K562 (cell line): ENCODE results near the gene ITGB2. TPM values are rescaled to one million over a fixed set of nuclear protein-coding genes. Genes with fewer than 3 reads are reported as not detected.

ENCODE experiments used
- ATAC-seq: fragments of 200-7000 bp; cut with Tn5 transposase; 3 replicates; pipeline ENCODE4 v1.9.1; 2020; ENCODE audit warnings: moderate library complexity
- BruUV-seq: library from RNA; stranded (reverse); fragments of 400-500 nt; replicated peaks from 2 replicates; lab custom pipeline; 2021; lab: Mats Ljungman, UMichigan
- CTCF ChIA-PET: fragments of 300-600 bp; formaldehyde crosslinking; extraction: SDS; loops from one replicate; lab custom pipeline; 2021; ENCODE audit warnings: low intra/inter-chr PET ratio; lab: Yijun Ruan, JAX
- POLR2A ChIA-PET: fragments of 300-600, 350-650 bp; sonication (Branson Sonifier 250); formaldehyde crosslinking; extraction: SDS; loops from one replicate; lab custom pipeline; 2021; ENCODE audit warnings: antibody characterized with exemption, inconsistent platforms; lab: Yijun Ruan, JAX
- DNase-seq, 4 experiments: peaks; one replicate each; pipeline versions ENCODE4 v3.0.0 to v3.0.0-alpha.2; 2011 to 2018; ENCODE audit warnings: low spot score in 3 of 4, mixed read lengths in 3 of 4; ENCODE audit errors: extremely low read depth in 1 of 4
- FAIRE-seq: peaks from 2 replicates; lab custom pipeline; 2011; peaks lifted over from hg19 to GRCh38; lab: Jason Lieb, UNC
- H2AFZ ChIP-seq: 2 replicates; pipeline ENCODE4 v1.6.0; 2011; ENCODE audit warnings: low read depth, low read length, control low read depth, inconsistent platforms
- H3K27ac ChIP-seq: fragments of 200-600 bp; 3 replicates; pipeline ENCODE4 v1.8.0; 2011; ENCODE audit warnings: low read depth, mild to moderate bottlenecking, control low read depth, inconsistent platforms, low read length, moderate library complexity, mixed read lengths; ENCODE audit errors: extremely low read depth
- H3K27me3 ChIP-seq, 2 experiments: fragments of 300-600 bp in 1 of 2; 2 replicates in 1 of 2; 3 replicates in 1 of 2; pipeline versions ENCODE4 v1.6.0 to v1.8.0; 2011; ENCODE audit warnings: inconsistent platforms in 2 of 2, low read length in 2 of 2, mild to moderate bottlenecking in 1 of 2, mixed read lengths in 1 of 2, moderate library complexity in 1 of 2; ENCODE audit not compliant: control insufficient read depth in 2 of 2, insufficient read depth in 2 of 2
- H3K36me3 ChIP-seq: fragments of 300-600 bp; 3 replicates; pipeline ENCODE4 v1.8.0; 2011; ENCODE audit warnings: mild to moderate bottlenecking, low read length, inconsistent platforms; ENCODE audit not compliant: control insufficient read depth, insufficient read depth
- H3K4me1 ChIP-seq, 2 experiments: fragments of 200-600 bp in 1 of 2; replicated peaks in 1 of 2; 2 replicates in 1 of 2; 3 replicates in 1 of 2; pipeline versions ENCODE4 v1.5.1 to v1.8.0; 2011; ENCODE audit warnings: inconsistent platforms in 2 of 2, low read length in 2 of 2, mild to moderate bottlenecking in 1 of 2, mixed read lengths in 1 of 2, moderate library complexity in 1 of 2; ENCODE audit not compliant: control insufficient read depth in 2 of 2, insufficient read depth in 2 of 2
- H3K4me2 ChIP-seq: 2 replicates; pipeline ENCODE4 v1.6.1; 2011; ENCODE audit warnings: low read length, control low read depth, inconsistent platforms, mixed read lengths; ENCODE audit not compliant: insufficient read depth
- H3K4me3 ChIP-seq: fragments of 200-600 bp; sonication (generic), shearing (Covaris generic); 2 replicates; pipeline ENCODE4 v1.5.1; 2016; ENCODE audit warnings: control low read depth, inconsistent platforms
- H3K79me2 ChIP-seq: fragments of 200-600 bp; 3 replicates; pipeline ENCODE4 v1.8.0; 2011; ENCODE audit warnings: low read length, inconsistent platforms; ENCODE audit not compliant: control insufficient read depth, insufficient read depth
- H3K9ac ChIP-seq, 2 experiments: 2 replicates each; pipeline versions ENCODE4 v1.6.0 to v1.6.1; 2011; ENCODE audit warnings: low read depth in 2 of 2, low read length in 2 of 2, control low read depth in 1 of 2, inconsistent platforms in 1 of 2, mild to moderate bottlenecking in 1 of 2, mixed read lengths in 1 of 2; ENCODE audit not compliant: insufficient read depth in 1 of 2
- H3K9me1 ChIP-seq: one replicate; pipeline ENCODE4 v1.6.0; 2011; ENCODE audit warnings: inconsistent platforms, mild to moderate bottlenecking, low read length, moderate library complexity; ENCODE audit not compliant: control insufficient read depth, insufficient read depth
- H3K9me3 ChIP-seq: replicated peaks from 2 replicates; pipeline ENCODE4 v1.5.1; 2011; ENCODE audit warnings: low read depth, low read length, inconsistent platforms; ENCODE audit not compliant: control insufficient read depth, insufficient read depth
- H4K20me1 ChIP-seq: replicated peaks from 2 replicates; pipeline ENCODE4 v1.6.1; 2011; ENCODE audit warnings: low read length, inconsistent platforms, mixed read lengths; ENCODE audit not compliant: control insufficient read depth, insufficient read depth
- ADNP ChIP-seq: fragments of 200-800 bp; sonication (Bioruptor generic); IDR thresholded peaks from 2 replicates; pipeline ENCODE4 v1.6.1; 2016; ENCODE audit warnings: missing genetic modification characterization, missing compliant biosample characterization
- ASH1L ChIP-seq: fragments of 450-650 bp; IDR thresholded peaks from 2 replicates; pipeline ENCODE4 v1.6.1; 2018; ENCODE audit warnings: borderline replicate concordance, mild to moderate bottlenecking, low read depth; ENCODE audit not compliant: partially characterized antibody
- BACH1 ChIP-seq: fragments of 200-800 bp; sonication (Bioruptor generic); IDR thresholded peaks from 2 replicates; pipeline ENCODE4 v1.6.1; 2016; ENCODE audit warnings: missing genetic modification characterization, missing compliant biosample characterization
- ELF1 ChIP-seq: fragments of 200-800 bp; sonication (Bioruptor generic); IDR thresholded peaks from 2 replicates; pipeline ENCODE4 v1.6.1; 2016; ENCODE audit warnings: missing genetic modification characterization, missing compliant biosample characterization
- ETS2 ChIP-seq: IDR thresholded peaks from 2 replicates; pipeline ENCODE4 v1.6.1; 2016; ENCODE audit warnings: borderline replicate concordance, missing genetic modification characterization, mild to moderate bottlenecking, moderate library complexity, missing compliant biosample characterization; ENCODE audit not compliant: poor library complexity, severe bottlenecking
- ETV5 ChIP-seq: sonication (generic); formaldehyde crosslinking; IDR thresholded peaks from 2 replicates; pipeline ENCODE4 v1.4.0; 2020; ENCODE audit warnings: low read depth, mild to moderate bottlenecking, missing genetic modification reagents
- MED1 ChIP-seq: sonication (generic); formaldehyde crosslinking; IDR thresholded peaks from 2 replicates; pipeline ENCODE4 v1.8.1; 2023; ENCODE audit warnings: missing genetic modification reagents, borderline replicate concordance
- WGBS: fragments of 100-300 bp; shearing (Covaris generic); methylation state at CpG from one replicate; pipeline ENCODE4 v1.1.6; 2016; ENCODE audit warnings: low coverage, mixed read lengths; ENCODE audit not compliant: insufficient coverage; ENCODE audit errors: missing lambda C conversion rate; 5-methylcytosine and 5-hydroxymethylcytosine counted together
- in situ Hi-C: fragments of 300-500 bp; cut with MboI; formaldehyde crosslinking; loops from 4 replicates; pipeline ENCODE4 v1.15.0; 2018; ENCODE audit warnings: inconsistent platforms, mixed read lengths
- intact Hi-C: fragments of 100-400 bp; cut with micrococcal nuclease; formaldehyde crosslinking; loops from 2 replicates; pipeline ENCODE4 v1.14.2; 2022
- polyA plus RNA-seq, 8 experiments: library from polyadenylated mRNA; depleted of rRNA in 4 of 8; stranded (reverse) in 5 of 8; unstranded in 3 of 8; fragments of >200 nt; fragmentation: Nextera tagmentation in 2 of 8; fragmentation: Illumina TruSeq in 1 of 8; extraction: Ambion mirVana in 2 of 8; extraction: Trizol in 1 of 8; gene quantifications; 2 replicates each; pipeline versions ENCODE4 v1.2.1 to v1.2.3, GENCODE V29; 2011 to 2014; ENCODE audit warnings: inconsistent platforms in 1 of 8, missing spikeins in 1 of 8
- total RNA-seq, 7 experiments: library from RNA; depleted of rRNA in 6 of 7; stranded (reverse); fragments of >200 nt in 6 of 7; fragmentation: Illumina TruSeq in 2 of 7; extraction: Trizol in 2 of 7; gene quantifications; 2 replicates each; pipeline versions ENCODE4 v1.2.1 to v1.2.3, GENCODE V29; 2011 to 2021; ENCODE audit warnings: low replicate concordance in 1 of 7
- TF ChIP-seq, protein P1 (sequence below): fragments of 450-650 bp; conservative IDR thresholded peaks from 2 replicates; pipeline ENCODE4 v1.6.1; 2016; ENCODE audit warnings: missing genetic modification characterization, low read depth, mild to moderate bottlenecking, control low read depth, missing compliant biosample characterization
- TF ChIP-seq, protein P2 (sequence below): fragments of 450-650 bp; formaldehyde crosslinking; IDR thresholded peaks from 2 replicates; pipeline ENCODE4 v1.4.0; 2020; ENCODE audit warnings: mild to moderate bottlenecking, moderate library complexity

The ITGB2 gene
- total and polyA plus RNA-seq, 9 of the 15 experiments (the other 6 are each of a cell fraction or from before 2014, with no cell fraction given): 0.07 to 1.3 (median 0.51) TPM; not detected in 2

DNA sequence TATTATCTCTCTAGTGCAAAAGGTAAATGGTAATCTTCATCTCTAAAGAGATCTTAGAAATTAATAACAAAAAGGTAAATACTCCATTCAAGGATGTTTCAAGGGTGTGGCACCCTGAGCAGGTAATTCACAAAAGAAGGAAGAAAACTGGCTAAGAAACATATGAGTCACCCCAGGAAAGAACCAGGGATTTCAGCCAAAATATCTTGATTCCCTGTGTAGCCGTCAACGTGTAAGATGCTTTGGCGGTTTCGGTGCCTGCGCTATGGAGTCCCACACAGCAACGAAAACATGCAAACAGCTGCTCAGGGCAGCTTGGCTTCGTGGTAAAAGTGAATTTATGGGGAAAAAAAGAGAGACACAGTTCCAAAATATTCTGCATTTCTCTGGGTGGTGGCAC, 3.7 kb downstream of the ITGB2 start:
- WGBS: 7% methylated on average over 7 of the region's 7 CpGs
- no peak for DNase-seq
- H3K4me2 ChIP-seq: no peak overlapping the region
- H4K20me1 ChIP-seq: peaks cover 3% of the 10 kb centered on the region; the same call in 1 of the 2 replicates
- no peak overlapping the region for H3K27ac ChIP-seq
- no peak overlapping the region for H3K9ac ChIP-seq
- intact Hi-C loops: no loop called here
- peaks cover 0 to 43% of the 10 kb centered on the region in 2 experiments; a peak in 2 of 5 replicates for H3K4me1 ChIP-seq
- H3K36me3 ChIP-seq: no peaks in the 10 kb centered on the region
- peaks cover 24 to 45% of the 10 kb centered on the region in 2 experiments; a peak in 4 of 5 replicates for H3K27me3 ChIP-seq
- no peaks in the 10 kb centered on the region for H3K9me3 ChIP-seq
- H3K4me3 ChIP-seq: no peak overlapping the region
- peak; percentile 74 for FAIRE-seq
- TF ChIP-seq MED1 (no peak), ASH1L (no peak), ETV5 (CRISPR knock-in tag) (no peak), ADNP (tag) (no peak), ELF1 (tag) (no peak), ETS2 (no peak), BACH1 (tag) (no peak)
- TF ChIP-seq, protein P1, sequence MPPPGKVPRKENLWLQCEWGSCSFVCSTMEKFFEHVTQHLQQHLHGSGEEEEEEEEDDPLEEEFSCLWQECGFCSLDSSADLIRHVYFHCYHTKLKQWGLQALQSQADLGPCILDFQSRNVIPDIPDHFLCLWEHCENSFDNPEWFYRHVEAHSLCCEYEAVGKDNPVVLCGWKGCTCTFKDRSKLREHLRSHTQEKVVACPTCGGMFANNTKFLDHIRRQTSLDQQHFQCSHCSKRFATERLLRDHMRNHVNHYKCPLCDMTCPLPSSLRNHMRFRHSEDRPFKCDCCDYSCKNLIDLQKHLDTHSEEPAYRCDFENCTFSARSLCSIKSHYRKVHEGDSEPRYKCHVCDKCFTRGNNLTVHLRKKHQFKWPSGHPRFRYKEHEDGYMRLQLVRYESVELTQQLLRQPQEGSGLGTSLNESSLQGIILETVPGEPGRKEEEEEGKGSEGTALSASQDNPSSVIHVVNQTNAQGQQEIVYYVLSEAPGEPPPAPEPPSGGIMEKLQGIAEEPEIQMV (tag): no peak
- TF ChIP-seq, protein P2, sequence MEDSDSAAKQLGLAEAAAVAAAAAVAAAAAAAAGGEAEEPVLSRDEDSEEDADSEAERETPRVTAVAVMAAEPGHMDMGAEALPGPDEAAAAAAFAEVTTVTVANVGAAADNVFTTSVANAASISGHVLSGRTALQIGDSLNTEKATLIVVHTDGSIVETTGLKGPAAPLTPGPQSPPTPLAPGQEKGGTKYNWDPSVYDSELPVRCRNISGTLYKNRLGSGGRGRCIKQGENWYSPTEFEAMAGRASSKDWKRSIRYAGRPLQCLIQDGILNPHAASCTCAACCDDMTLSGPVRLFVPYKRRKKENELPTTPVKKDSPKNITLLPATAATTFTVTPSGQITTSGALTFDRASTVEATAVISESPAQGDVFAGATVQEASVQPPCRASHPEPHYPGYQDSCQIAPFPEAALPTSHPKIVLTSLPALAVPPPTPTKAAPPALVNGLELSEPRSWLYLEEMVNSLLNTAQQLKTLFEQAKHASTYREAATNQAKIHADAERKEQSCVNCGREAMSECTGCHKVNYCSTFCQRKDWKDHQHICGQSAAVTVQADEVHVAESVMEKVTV (CRISPR knock-in tag): no peak
- no peaks in the 10 kb centered on the region for H3K79me2 ChIP-seq
- in situ Hi-C loops: no loop called here
- no peak overlapping the region for H2AFZ ChIP-seq
- BruUV-seq: no TSS peak
- CTCF ChIA-PET: no interaction called here
- POLR2A ChIA-PET: interaction anchor here (1.1 to 1.9 kb wide), 2 partner anchors 9 to 112 kb away, joined by 3 to 7 read pairs; no protein-coding TSS in a partner anchor
- no peaks in the 10 kb centered on the region for H3K9me1 ChIP-seq
- ATAC-seq: no peak
